Measurements from ENCODE around the gene RAB31. TPM values are rescaled to one million over a fixed set of nuclear protein-coding genes. Genes with fewer than 3 reads are reported as not detected.
A peak's percentile ranks its signal among the peaks of the same experiment; 100 is the strongest.
"Not testable (repeated sequence)": the region's sequence is repeated elsewhere in the genome, so short reads cannot be mapped to it uniquely, and the experiment has no call there.

RAB31 gene
- total RNA-seq, 6 donors from 2014 or later: 40.3 to 128 (median 95.8) TPM

- WGBS, 2 donors: 29 to 40% methylated on average over 8 of the region's 8 CpGs
- TF ChIP-seq EP300 (IDR thresholded peaks at IDR 0.05) (peak; percentile 52 to 85 (median 81)), POLR2AphosphoS5 (IDR thresholded peaks at IDR 0.05) (peak in 1 of 2 donors; percentile 44), POLR2A (IDR thresholded peaks at IDR 0.05) (no peak), CTCF (IDR thresholded peaks at IDR 0.05) (peak in 3 of 6 experiments; percentile 29 to 40 (median 38))
- Histone ChIP-seq H3K9me3 (no peaks in the 10 kb centered on the region), H3K4me3 (no peak overlapping the region), H3K27me3 (no peaks in the 10 kb centered on the region), H3K4me1 (peaks cover 0 to 15% (median 4%) of the 10 kb centered on the region in 4 donors), H3K36me3 (no peaks in the 10 kb centered on the region), H3K27ac (peak overlapping the region; percentile 63 to 79 (median 70))
- DNase-seq: peak in 1 of 2 donors; percentile 84
- peak; percentile 89 to 96 for ATAC-seq (ENCODE audit: low FRiP score in 2 of 2)
Observed at GRCh38 chr18:9673296-9674251, 34.5 kb upstream of the RAB31 start.

DNA sequence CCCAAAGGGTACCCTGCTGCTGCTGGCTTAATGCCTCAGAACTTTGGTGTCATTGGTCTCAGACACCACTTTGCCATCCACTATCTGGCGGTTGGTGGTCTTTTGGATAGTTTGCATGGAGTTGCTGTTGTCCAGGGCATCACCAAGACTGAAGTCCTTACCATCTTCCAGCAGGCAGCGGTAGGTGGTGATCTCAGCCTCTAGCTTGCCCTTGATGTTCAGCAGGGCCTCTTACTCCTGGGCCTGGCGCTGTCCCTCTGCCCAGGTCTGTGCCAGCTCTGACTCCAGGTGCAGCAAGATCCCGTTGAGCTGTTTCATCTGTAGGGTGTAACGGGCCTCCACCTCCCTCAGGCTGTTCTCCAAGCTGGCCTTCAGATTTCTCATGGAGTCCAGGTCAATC, 29.9 kb upstream of the RAB31 start:
- not testable (repeated sequence) for H3K36me3 ChIP-seq; H3K27ac ChIP-seq; H3K27me3 ChIP-seq; H3K4me3 ChIP-seq; H3K9me3 ChIP-seq; DNase-seq; H3K4me1 ChIP-seq; ATAC-seq (ENCODE audit: low FRiP score in 2 of 2)
- 95 to 98% methylated on average over 4 to 5 of the region's 5 CpGs for WGBS, 2 donors

- Histone ChIP-seq H3K27me3 (no peaks in the 10 kb centered on the region), H3K4me1 (peaks cover 0 to 5% (median under 1%) of the 10 kb centered on the region in 4 donors), H3K4me3 (no peak overlapping the region), H3K36me3 (no peaks in the 10 kb centered on the region), H3K27ac (no peak overlapping the region), H3K9me3 (no peaks in the 10 kb centered on the region)
- peak in 1 of 2 donors; percentile 64 for DNase-seq
- no peak for ATAC-seq (ENCODE audit: low FRiP score in 2 of 2)
- TF ChIP-seq CTCF (IDR thresholded peaks at IDR 0.05) (no peak), EP300 (IDR thresholded peaks at IDR 0.05) (no peak), POLR2A (IDR thresholded peaks at IDR 0.05) (no peak), POLR2AphosphoS5 (IDR thresholded peaks at IDR 0.05) (no peak)
- 96 to 98% methylated on average over 12 to 17 of the region's 17 CpGs for WGBS, 2 donors
Observed at GRCh38 chr18:9679125-9679524, 29.0 kb upstream of the RAB31 start.

DNA sequence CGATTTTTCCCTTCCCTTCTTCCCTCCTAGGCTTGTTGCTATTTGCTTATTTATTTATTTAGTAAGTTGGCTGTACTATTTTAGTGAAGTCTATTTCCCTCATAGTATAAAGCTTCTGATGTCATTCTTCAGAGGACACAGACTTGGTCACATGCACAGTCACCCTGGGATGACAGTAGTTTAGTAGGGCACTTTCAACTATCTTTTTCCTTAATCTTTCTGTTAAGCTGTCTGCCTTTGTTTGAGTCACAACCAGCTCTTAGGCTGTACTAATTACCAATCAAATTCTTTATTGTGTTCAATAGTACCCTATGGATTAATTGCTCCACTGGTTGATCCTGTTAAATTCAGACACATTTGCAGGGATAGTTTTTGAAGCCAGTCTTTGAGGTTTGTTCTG, 26.9 kb upstream of the RAB31 start:
- no peaks in the 10 kb centered on the region for H3K36me3 ChIP-seq
- 72 to 83% methylated on average over 1 of the region's 1 CpG for WGBS, 2 donors
- no peaks in the 10 kb centered on the region for H3K9me3 ChIP-seq
- no peak for TF ChIP-seq POLR2AphosphoS5 (IDR thresholded peaks at IDR 0.05)
- no peak for TF ChIP-seq CTCF (IDR thresholded peaks at IDR 0.05)
- TF ChIP-seq EP300 (IDR thresholded peaks at IDR 0.05): no peak
- no peak for TF ChIP-seq POLR2A (IDR thresholded peaks at IDR 0.05)
- DNase-seq: no peak
- H3K4me3 ChIP-seq: no peak overlapping the region
- H3K27ac ChIP-seq: no peak overlapping the region
- no peaks in the 10 kb centered on the region for H3K27me3 ChIP-seq
- ATAC-seq (ENCODE audit: low FRiP score in 2 of 2): no peak
- H3K4me1 ChIP-seq: peaks cover 6 to 15% (median 8%) of the 10 kb centered on the region in 4 donors

- H3K4me3 ChIP-seq: no peak overlapping the region
- ATAC-seq (ENCODE audit: low FRiP score in 2 of 2): no peak
- WGBS, 2 donors: 94 to 98% methylated on average over 1 of the region's 1 CpG
Observed at GRCh38 chr18:9682572-9682971, 25.5 kb upstream of the RAB31 start.

More at GRCh38 chr18:9682572-9682971, 25.5 kb upstream of the RAB31 start:
- peaks cover 6 to 15% (median 8%) of the 10 kb centered on the region in 4 donors for H3K4me1 ChIP-seq
- no peaks in the 10 kb centered on the region for H3K9me3 ChIP-seq
- no peak for DNase-seq
- H3K36me3 ChIP-seq: no peaks in the 10 kb centered on the region
- H3K27ac ChIP-seq: no peak overlapping the region
- H3K27me3 ChIP-seq: no peaks in the 10 kb centered on the region
- TF ChIP-seq POLR2AphosphoS5 (IDR thresholded peaks at IDR 0.05) (no peak), EP300 (IDR thresholded peaks at IDR 0.05) (no peak), CTCF (IDR thresholded peaks at IDR 0.05) (no peak), POLR2A (IDR thresholded peaks at IDR 0.05) (no peak)

Measured in upper lobe of left lung (tissue), 6 donors.